Measurements from ENCODE around the gene LRIT3.

GRCh38 chr4:109915385-109916026 lies 67.6 kb downstream of the LRIT3 start:
- TF ChIP-seq BACH2 (CRISPR knock-in tag; IDR thresholded peaks at IDR 0.05; ENCODE audit: borderline replicate concordance) = no peak
- no peak for TF ChIP-seq POU6F1 (CRISPR knock-in tag; IDR thresholded peaks at IDR 0.05; ENCODE audit: borderline replicate concordance, low read depth)
- no peak for TF ChIP-seq SNAI2 (CRISPR knock-in tag; IDR thresholded peaks at IDR 0.05)
- no peak for TF ChIP-seq ZFP30 (CRISPR knock-in tag; IDR thresholded peaks at IDR 0.05)
- no peak for TF ChIP-seq PATZ1 (CRISPR knock-in tag; IDR thresholded peaks at IDR 0.05; ENCODE audit: borderline replicate concordance)
- no peak for TF ChIP-seq CSDC2 (CRISPR knock-in tag; IDR thresholded peaks at IDR 0.05)
- no peak for TF ChIP-seq ISL1 (CRISPR knock-in tag; IDR thresholded peaks at IDR 0.05)
- TF ChIP-seq ZNF8 (CRISPR knock-in tag; IDR thresholded peaks at IDR 0.05) = no peak

Measured in SK-N-SH treated with all-trans-retinoic acid at 6 μM for 48 hours (cell line).